Measurements from ENCODE around the gene COL1A1. TPM values are rescaled to one million over a fixed set of nuclear protein-coding genes. Genes with fewer than 3 reads are reported as not detected.

Gene COL1A1
- total RNA-seq, 1 experiment from 2014 or later = 86.8 TPM

GRCh38 chr17:50165466-50165865, 36.0 kb downstream of the COL1A1 start:
- in situ Hi-C loops (cut with HindIII; ENCODE audit: low sequenced_read_pairs) = no loop called here
- no peak for DNase-seq (ENCODE audit: low spot score)

DNA sequence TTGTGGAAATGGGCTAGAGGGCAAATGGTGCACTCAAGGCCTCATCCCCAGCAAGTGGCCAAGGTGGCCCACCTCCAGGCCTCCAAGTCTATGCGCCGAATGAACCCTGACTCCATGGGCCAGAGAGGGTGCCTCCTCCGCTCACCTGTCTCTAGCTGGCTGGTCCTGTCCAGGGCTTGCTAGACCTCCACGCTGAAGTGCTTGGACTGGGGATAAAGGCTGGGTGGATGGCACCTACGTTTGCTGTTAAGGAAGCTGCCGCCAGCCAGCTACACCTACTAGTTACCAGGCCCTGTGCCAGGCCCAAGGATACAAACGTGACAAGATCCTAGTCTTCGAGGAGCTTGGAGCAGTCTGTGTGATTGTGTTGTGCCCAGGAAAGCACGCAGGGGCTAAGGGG, 36.4 kb downstream of the COL1A1 start:
- in situ Hi-C loops (cut with HindIII; ENCODE audit: low sequenced_read_pairs) = no loop called here
- no peak for DNase-seq (ENCODE audit: low spot score)

GRCh38 chr17:50164697-50164988, 36.8 kb downstream of the COL1A1 start:
- in situ Hi-C loops (cut with HindIII; ENCODE audit: low sequenced_read_pairs) = no loop called here
- DNase-seq (ENCODE audit: low spot score) = no peak

DNA sequence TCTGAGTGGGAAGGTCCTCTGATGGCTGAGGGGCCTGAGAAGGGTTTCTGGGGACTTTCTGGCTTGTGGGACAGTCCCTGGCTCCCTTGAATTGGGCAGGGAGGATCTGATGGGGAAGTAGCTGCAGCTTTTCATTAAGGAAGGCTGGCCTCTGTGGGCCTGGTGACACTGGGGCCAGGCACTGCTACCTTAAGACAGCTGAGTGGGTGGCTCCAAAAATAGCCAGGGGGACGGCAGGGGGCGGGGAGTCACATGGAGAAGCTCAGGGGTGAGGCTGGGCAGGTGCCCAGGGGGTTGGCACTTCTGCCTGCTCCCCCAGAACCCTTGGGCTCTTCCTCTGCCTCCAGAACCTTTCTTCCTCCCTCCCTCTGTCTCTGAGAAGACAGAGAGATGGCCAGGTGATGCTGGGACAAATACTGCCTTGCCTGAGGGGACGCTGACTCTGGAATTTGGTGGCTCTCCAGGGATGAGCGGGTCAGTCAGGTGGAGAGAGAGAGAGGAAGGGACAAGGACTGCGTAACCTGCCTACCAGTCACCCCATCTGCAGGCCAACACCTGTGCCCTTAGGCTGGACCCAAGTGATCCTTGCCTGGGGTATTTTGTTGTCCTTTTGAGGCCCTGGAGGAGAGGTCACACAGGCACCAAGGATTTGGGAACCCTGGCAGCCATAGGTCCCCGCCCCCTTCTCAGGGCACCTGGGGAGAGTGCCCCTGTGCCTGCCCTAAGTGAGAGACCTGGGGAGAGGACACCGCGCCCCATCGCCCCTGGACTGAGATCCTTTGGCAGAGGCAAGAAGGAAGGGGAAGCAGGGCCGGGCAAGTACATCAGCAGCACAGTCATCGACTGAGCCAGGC, 37.4 kb downstream of the COL1A1 start:
- in situ Hi-C loops (cut with HindIII; ENCODE audit: low sequenced_read_pairs) = no loop called here
- no peak for DNase-seq (ENCODE audit: low spot score)

DNA sequence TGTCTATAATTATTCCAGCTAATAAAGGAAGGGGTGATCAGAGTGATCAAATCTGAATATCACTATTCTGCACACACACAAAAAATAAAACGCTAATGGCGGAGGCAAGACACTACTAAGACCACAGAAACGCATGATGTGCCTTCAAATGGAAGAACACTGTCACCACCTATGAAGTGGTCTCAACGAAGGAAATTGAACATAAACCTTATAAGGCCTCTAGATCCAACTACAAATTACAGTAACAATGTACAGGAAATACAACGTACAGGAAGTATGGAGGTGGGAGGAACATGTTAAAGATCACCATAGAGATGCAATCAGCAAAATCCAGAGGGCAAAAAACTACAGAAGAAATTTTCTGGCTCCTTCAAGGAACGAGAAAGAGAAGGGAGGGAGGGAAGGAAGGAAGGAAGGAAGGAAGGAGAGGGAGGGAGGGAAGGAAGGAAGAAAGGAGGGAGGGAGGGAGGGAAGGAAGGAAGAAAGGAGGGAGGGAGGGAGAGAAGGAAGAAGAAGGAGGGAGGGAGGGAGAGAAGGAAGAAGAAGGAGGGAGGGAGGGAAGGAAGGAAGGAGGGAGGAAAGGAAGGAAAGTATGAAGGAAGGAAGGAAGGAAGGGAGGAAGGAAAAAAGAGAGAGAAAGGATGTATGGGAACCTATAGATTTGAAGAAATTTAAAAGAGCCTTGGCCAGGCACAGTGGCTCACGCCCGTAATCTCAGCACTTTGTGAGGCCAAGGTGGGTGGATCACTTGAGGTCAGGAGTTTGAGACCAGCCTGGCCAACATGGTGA, 38.8 kb downstream of the COL1A1 start:
- no peak for DNase-seq (ENCODE audit: low spot score)
- in situ Hi-C loops (cut with HindIII; ENCODE audit: low sequenced_read_pairs) = no loop called here

DNA sequence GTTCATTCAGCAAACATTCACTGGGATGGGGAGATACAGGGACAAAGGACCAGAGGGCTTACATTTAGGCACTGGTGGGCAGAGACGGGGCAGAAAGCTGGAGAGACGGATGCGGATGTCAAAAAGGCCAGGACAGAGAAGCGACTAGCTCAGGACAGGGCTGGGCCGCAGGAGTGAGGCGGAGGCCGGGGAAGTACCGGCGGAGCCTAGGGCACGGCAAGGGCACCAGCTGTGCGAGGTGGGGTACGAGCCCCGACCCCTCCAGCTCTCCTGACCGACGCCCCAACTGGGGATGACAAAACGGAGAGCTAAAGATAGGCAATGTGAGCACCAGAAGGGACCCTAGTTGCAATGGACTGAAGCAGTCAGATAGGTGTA, 39.5 kb downstream of the COL1A1 start:
- in situ Hi-C loops (cut with HindIII; ENCODE audit: low sequenced_read_pairs) = no loop called here
- DNase-seq (ENCODE audit: low spot score) = no peak

DNA sequence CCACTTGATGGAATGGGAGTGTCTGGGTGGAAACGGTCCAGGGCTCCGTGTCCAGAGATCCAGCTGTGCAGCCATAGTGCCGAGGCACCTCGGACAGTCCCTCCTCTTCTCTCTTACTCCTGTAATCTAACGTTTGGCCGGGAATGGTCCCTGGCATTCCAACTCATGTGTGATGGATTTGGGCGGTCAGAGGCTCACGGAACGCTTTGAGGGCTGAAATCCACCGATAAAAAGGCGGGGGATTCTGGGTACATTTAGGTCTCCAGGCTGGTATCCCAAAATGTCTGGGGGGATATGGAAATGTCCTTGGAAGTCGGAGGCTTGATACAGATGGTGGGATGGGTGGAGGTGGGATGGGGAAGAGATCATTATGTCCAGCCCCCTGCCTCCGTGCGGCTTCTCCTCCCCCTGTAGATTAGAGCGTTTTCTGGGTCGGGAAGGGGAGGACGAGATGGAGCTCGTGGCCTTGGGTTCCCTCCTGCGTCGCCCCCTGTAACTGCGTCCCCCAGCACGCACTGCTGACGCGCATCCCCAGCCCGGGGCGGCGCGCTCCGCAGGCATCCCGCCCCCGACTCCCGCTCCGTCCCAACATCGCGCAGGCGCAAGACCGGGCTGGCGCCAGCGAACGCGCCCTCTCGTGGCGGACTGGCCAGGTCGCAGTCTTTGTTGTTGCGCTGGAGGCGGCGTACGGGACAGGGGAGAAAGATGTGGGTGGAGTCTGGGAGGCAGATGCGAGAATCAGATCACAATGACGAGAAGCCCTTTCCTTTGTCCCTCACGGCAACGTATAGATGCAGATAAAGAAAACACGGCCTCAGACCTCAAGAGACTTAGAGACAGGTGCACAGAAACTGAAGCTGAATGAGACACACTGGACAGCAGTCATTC, 40.2 kb downstream of the COL1A1 start:
- peak; percentile 90 for DNase-seq (ENCODE audit: low spot score)
- in situ Hi-C loops (cut with HindIII; ENCODE audit: low sequenced_read_pairs) = no loop called here

DNA sequence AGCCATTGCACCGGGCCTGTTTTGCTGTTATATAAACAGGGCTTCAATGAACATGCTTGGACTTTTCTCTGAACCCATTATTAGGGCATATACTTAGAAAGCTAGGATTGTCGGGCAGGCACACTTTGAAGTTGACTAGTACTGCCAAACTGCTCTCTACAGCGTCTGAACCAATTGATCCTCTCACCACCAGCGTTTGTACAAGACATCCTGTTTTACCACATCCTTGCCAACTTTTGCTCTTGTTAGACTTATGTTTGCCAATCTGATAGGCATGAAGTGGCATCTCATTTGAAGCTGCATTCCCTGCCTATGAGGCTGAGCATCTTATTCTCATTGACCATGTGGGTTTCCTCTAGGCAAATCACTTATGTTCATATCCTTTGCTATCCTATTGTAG, 43.5 kb downstream of the COL1A1 start:
- in situ Hi-C loops (cut with HindIII; ENCODE audit: low sequenced_read_pairs) = no loop called here

GRCh38 chr17:50155115-50155819, 46.2 kb downstream of the COL1A1 start:
- no peak for DNase-seq (ENCODE audit: low spot score)
- in situ Hi-C loops (cut with HindIII; ENCODE audit: low sequenced_read_pairs) = no loop called here

More for the DNA sequence above, 43.5 kb downstream of the COL1A1 start:
- no peak for DNase-seq (ENCODE audit: low spot score)

- DNase-seq (ENCODE audit: low spot score) = no peak
- in situ Hi-C loops (cut with HindIII; ENCODE audit: low sequenced_read_pairs) = no loop called here
These were observed 46.8 kb downstream of the COL1A1 start for GRCh38 chr17:50154604-50155003.

GRCh38 chr17:50153650-50154575, 47.5 kb downstream of the COL1A1 start:
- DNase-seq (ENCODE audit: low spot score) = no peak
- in situ Hi-C loops (cut with HindIII; ENCODE audit: low sequenced_read_pairs) = no loop called here

DNA sequence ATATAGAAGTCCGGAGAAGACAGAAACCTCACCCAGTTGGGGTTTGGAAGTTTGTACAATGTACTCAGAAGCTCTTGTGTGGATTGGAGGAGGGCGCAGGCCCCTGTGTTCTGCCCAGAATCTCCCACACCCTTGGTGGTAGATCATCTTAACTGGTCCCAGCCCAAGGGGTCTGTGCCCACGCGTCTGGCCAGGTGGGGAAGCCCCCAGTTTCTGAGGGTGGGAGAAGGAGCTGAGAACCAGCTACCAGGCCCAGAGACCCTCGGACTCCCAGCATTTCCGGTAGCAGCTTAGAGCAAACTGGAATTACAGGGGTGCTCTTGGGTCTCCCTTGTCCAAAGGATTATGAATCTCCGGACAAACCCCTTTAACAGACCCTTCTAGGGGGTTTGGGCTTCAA, 48.7 kb downstream of the COL1A1 start:
- in situ Hi-C loops (cut with HindIII; ENCODE audit: low sequenced_read_pairs) = no loop called here
- no peak for DNase-seq (ENCODE audit: low spot score)

GRCh38 chr17:50151937-50152547, 49.4 kb downstream of the COL1A1 start:
- peak; percentile 98 for DNase-seq (ENCODE audit: low spot score)
- in situ Hi-C loops (cut with HindIII; ENCODE audit: low sequenced_read_pairs) = no loop called here

DNA sequence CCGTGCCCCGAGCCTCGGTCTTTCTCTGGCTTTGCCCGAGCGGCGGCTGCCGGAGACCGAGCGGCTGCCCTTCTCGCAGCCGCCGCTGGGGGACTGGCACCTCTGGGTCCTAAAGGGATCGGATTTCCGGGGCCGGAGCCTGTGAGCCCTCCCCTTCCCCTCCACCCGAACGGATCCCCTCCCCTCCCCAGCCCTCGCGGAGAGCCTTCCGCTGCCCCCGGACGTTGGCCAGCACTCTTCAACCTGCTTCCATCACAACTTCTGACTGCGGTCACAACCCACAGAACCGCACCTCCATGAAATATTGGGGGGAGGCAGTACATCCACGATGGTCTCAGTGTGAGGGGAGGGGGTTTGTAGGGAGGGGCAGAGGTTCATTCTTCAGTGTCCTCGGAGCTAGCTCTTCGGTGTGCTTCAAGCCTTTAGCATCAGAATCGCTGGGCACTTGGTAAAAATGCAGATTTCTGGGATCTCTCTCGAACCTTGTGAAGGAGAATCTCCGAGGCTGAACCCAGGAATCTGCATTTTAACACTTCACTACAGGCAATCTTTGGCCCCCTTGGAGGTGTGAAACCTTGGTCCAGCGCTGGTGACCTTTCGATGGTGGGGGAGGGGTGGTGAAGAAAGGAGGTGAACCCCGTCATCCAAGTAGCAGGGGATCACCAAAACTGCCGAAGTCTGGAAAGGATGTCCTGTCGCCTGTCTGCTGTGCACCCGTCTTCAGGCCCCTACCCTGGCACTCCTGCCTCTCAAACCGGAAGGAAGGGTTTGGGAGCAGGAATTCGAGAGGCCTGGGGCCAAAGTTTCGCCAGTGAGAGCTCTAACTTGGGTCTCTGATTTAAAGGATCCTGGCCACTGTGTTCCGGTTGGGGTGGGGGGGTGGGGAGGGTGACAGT, 50.1 kb downstream of the COL1A1 start:
- in situ Hi-C loops (cut with HindIII; ENCODE audit: low sequenced_read_pairs) = no loop called here
- peak; percentile 91 for DNase-seq (ENCODE audit: low spot score)

DNA sequence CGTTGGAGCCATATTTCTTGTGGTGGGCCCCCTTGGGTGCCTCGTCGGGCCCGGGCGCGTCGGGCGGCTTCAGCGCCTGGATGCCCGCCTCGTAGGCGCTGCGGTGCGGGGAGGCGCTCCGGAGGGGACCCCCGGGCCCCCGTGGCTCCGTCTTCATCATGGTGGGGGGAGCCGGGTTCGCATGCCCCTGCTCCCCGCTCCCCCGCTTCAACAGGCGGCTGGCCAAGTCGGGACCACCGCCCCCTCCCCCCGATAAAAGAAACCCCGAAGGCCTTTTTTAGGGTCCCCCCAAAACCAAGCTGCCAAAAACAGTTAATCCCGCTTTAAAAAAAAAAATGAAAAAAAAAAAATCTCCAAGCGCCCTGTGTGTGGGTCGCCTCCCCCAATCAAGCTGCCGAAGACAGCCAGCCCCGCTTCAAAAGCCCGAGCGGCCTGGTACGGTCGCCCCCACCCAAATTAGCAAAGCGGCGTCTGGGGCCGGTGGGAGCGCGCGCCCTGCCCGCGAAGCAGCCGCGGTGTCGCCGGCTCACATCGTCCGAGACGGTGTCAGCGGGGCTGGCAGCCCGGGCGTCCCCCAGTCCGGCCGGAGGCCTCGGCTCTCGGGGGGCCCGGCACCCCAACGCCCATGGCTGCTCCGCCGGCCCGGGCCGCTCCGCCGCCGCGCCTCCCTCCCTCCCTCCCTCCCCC, 50.9 kb downstream of the COL1A1 start, which contains the start of gene PPP1R9B:
Gene PPP1R9B (minus strand): TSS at position 324 of the 687 bp plus-strand sequence. CDS start 164 bp downstream, at position 160.
- no peak for DNase-seq (ENCODE audit: low spot score)
- in situ Hi-C loops (cut with HindIII; ENCODE audit: low sequenced_read_pairs) = no loop called here
